WTC11 (cell line): ENCODE results near the gene ARMH2. TPM values are rescaled to one million over a fixed set of nuclear protein-coding genes. Genes with fewer than 3 reads are reported as not detected.

Source experiments
- ATAC-seq: fragments of 200-7000 bp; cut with Tn5 transposase; 2 replicates; pipeline ENCODE4 v1.10.0; 2021; ENCODE audit warnings: mild to moderate bottlenecking, moderate library complexity
- CTCF ChIA-PET: fragments of 300-600 bp; sonication (Branson Sonifier 250); formaldehyde crosslinking; loops from one replicate; lab custom pipeline; 2021; ENCODE audit warnings: antibody characterized with exemption; lab: Charles Lee
- POLR2A ChIA-PET: fragments of 350-600 bp; sonication (Branson Sonifier 250); formaldehyde crosslinking; loops from one replicate; lab custom pipeline; 2021; ENCODE audit warnings: antibody characterized with exemption; lab: Charles Lee
- DNase-seq: peaks from one replicate; pipeline ENCODE4 v3.0.0; 2021; ENCODE audit warnings: low spot score
- H3K27ac Mint-ChIP-seq: 2 replicates; pipeline ENCODE4 v1.8.0; 2021; ENCODE audit warnings: mixed read lengths
- H3K27me3 Mint-ChIP-seq: 2 replicates; pipeline ENCODE4 v1.8.0; 2021; ENCODE audit warnings: low read depth, mild to moderate bottlenecking, moderate library complexity, mixed read lengths
- H3K36me3 Mint-ChIP-seq: 2 replicates; pipeline ENCODE4 v1.8.0; 2021; ENCODE audit warnings: mixed read lengths
- H3K4me1 Mint-ChIP-seq: 2 replicates; pipeline ENCODE4 v1.8.0; 2022; ENCODE audit warnings: mixed read lengths
- H3K4me3 Mint-ChIP-seq: 2 replicates; pipeline ENCODE4 v1.8.0; 2021; ENCODE audit warnings: mild to moderate bottlenecking, moderate library complexity, mixed read lengths
- H3K9me3 Mint-ChIP-seq: 2 replicates; pipeline ENCODE4 v1.8.0; 2021; ENCODE audit warnings: mixed read lengths
- ATF1 ChIP-seq: sonication (generic); formaldehyde crosslinking; IDR thresholded peaks from 2 replicates; pipeline ENCODE4 v1.8.1; 2023; ENCODE audit warnings: mild to moderate bottlenecking, moderate library complexity, missing genetic modification reagents
- ATF6 ChIP-seq: sonication (generic); formaldehyde crosslinking; IDR thresholded peaks from 2 replicates; pipeline ENCODE4 v1.8.1; 2023; ENCODE audit warnings: mild to moderate bottlenecking, missing genetic modification reagents
- CDX4 ChIP-seq: fragments of 250-450 bp; sonication (Bioruptor Pico); IDR thresholded peaks from 2 replicates; pipeline ENCODE4 v1.9.0; 2021; ENCODE audit warnings: moderate library complexity, mild to moderate bottlenecking, inconsistent platforms, borderline replicate concordance
- CREM ChIP-seq: sonication (generic); formaldehyde crosslinking; IDR thresholded peaks from 2 replicates; pipeline ENCODE4 v1.8.1; 2022; ENCODE audit warnings: mild to moderate bottlenecking, missing genetic modification reagents, moderate library complexity
- ERG ChIP-seq: fragments of 250-450 bp; sonication (Bioruptor Pico); IDR thresholded peaks from 2 replicates; pipeline ENCODE4 v1.8.0; 2021; ENCODE audit warnings: mild to moderate bottlenecking
- FOXK1 ChIP-seq: sonication (generic); formaldehyde crosslinking; IDR thresholded peaks from 2 replicates; pipeline ENCODE4 v1.8.0; 2022; ENCODE audit warnings: mild to moderate bottlenecking, moderate library complexity, missing genetic modification reagents
- FOXP4 ChIP-seq: sonication (generic); formaldehyde crosslinking; IDR thresholded peaks from 2 replicates; pipeline ENCODE4 v1.8.0; 2022; ENCODE audit warnings: mild to moderate bottlenecking, missing genetic modification reagents
- GABPB1 ChIP-seq: sonication (generic); formaldehyde crosslinking; IDR thresholded peaks from 2 replicates; pipeline ENCODE4 v1.8.1; 2023; ENCODE audit warnings: mild to moderate bottlenecking, missing genetic modification reagents
- IRF2 ChIP-seq: sonication (generic); formaldehyde crosslinking; IDR thresholded peaks from 2 replicates; pipeline ENCODE4 v1.8.0; 2022; ENCODE audit warnings: low read depth, missing genetic modification reagents, borderline replicate concordance
- JUN ChIP-seq: sonication (generic); formaldehyde crosslinking; IDR thresholded peaks from 2 replicates; pipeline ENCODE4 v1.8.0; 2023; ENCODE audit warnings: mild to moderate bottlenecking, missing genetic modification reagents
- NR1H2 ChIP-seq: sonication (generic); formaldehyde crosslinking; IDR thresholded peaks from 2 replicates; pipeline ENCODE4 v1.9.0; 2021; ENCODE audit warnings: mild to moderate bottlenecking, moderate library complexity, missing genetic modification reagents
- OVOL2 ChIP-seq: fragments of 250-450 bp; sonication (Bioruptor Pico); IDR thresholded peaks from 2 replicates; pipeline ENCODE4 v1.9.0; 2021; ENCODE audit warnings: mild to moderate bottlenecking, borderline replicate concordance
- PREB ChIP-seq: sonication (generic); formaldehyde crosslinking; IDR thresholded peaks from 2 replicates; pipeline ENCODE4 v1.8.1; 2022; ENCODE audit warnings: mild to moderate bottlenecking, missing genetic modification reagents, moderate library complexity, borderline replicate concordance
- PRRX2 ChIP-seq: fragments of 250-450 bp; sonication (Bioruptor Pico); IDR thresholded peaks from 2 replicates; pipeline ENCODE4 v1.8.0; 2021; ENCODE audit warnings: mild to moderate bottlenecking
- RELA ChIP-seq: sonication (generic); formaldehyde crosslinking; IDR thresholded peaks from 2 replicates; pipeline ENCODE4 v1.8.1; 2022; ENCODE audit warnings: missing genetic modification reagents, mild to moderate bottlenecking, borderline replicate concordance
- STAT6 ChIP-seq: sonication (generic); formaldehyde crosslinking; conservative IDR thresholded peaks from 2 replicates; pipeline ENCODE4 v1.8.1; 2023; ENCODE audit warnings: mild to moderate bottlenecking, low read depth, missing genetic modification reagents, moderate library complexity
- ZBTB21 ChIP-seq: sonication (generic); formaldehyde crosslinking; IDR thresholded peaks from 2 replicates; pipeline ENCODE4 v1.8.1; 2023; ENCODE audit warnings: mild to moderate bottlenecking, missing genetic modification reagents, borderline replicate concordance
- ZNF138 ChIP-seq: sonication (generic); formaldehyde crosslinking; conservative IDR thresholded peaks from 2 replicates; pipeline ENCODE4 v1.8.1; 2022; ENCODE audit warnings: mild to moderate bottlenecking, moderate library complexity, missing genetic modification reagents
- ZNF317 ChIP-seq: sonication (generic); formaldehyde crosslinking; IDR thresholded peaks from 2 replicates; pipeline ENCODE4 v1.8.1; 2023; ENCODE audit warnings: low read depth, mild to moderate bottlenecking, moderate library complexity, missing genetic modification reagents, borderline replicate concordance
- total RNA-seq: library from RNA; stranded (reverse); gene quantifications from 3 replicates; pipeline ENCODE4 v1.2.3, GENCODE V29; 2021

Gene ARMH2
- total RNA-seq, 1 experiment from 2014 or later, result not detected

- H3K9me3 Mint-ChIP-seq, result no peaks in the 10 kb centered on the region
- H3K4me1 Mint-ChIP-seq, result peaks cover 6% of the 10 kb centered on the region; the same call in 1 of the 2 replicates
- H3K27me3 Mint-ChIP-seq, result no peaks in the 10 kb centered on the region
- DNase-seq (no peak), ATAC-seq (no peak)
- peaks cover 14% of the 10 kb centered on the region for H3K36me3 Mint-ChIP-seq
- TF ChIP-seq PREB (CRISPR knock-in tag) (no peak), CREM (CRISPR knock-in tag) (no peak), STAT6 (CRISPR knock-in tag) (no peak), ZNF138 (CRISPR knock-in tag) (no peak), PRRX2 (no peak), ZNF317 (CRISPR knock-in tag) (no peak), ATF6 (CRISPR knock-in tag) (no peak), ERG (CRISPR knock-in tag) (no peak), ATF1 (CRISPR knock-in tag) (no peak), CDX4 (CRISPR knock-in tag) (no peak), OVOL2 (CRISPR knock-in tag) (no peak), FOXP4 (CRISPR knock-in tag) (no peak), JUN (CRISPR knock-in tag) (no peak), FOXK1 (CRISPR knock-in tag) (no peak), RELA (CRISPR knock-in tag) (no peak), GABPB1 (CRISPR knock-in tag) (no peak), ZBTB21 (CRISPR knock-in tag) (no peak), NR1H2 (CRISPR knock-in tag) (no peak), IRF2 (CRISPR knock-in tag) (no peak)
- ChIA-PET POLR2A (no interaction called here), CTCF (interaction anchor here (1.6 kb wide), 1 partner anchor 169 kb away, joined by 6 read pairs; no protein-coding TSS in a partner anchor)
- no peak overlapping the region for H3K27ac Mint-ChIP-seq
- H3K4me3 Mint-ChIP-seq, result no peak overlapping the region
Measured at GRCh38 chr6:24848461-24848860, 49.7 kb upstream of the ARMH2 start.
